GM18498 (cell line): ENCODE data around the gene TGFB2.
"Not testable (repeated sequence)": the region's sequence is repeated elsewhere in the genome, so short reads cannot be mapped to it uniquely, and the experiment has no call there.

ENCODE experiments used
- ATAC-seq: cut with Tn5 transposase; IDR thresholded peaks from one replicate; pipeline ENCODE4 v1.9.1; 2021; ENCODE audit warnings: mild to moderate bottlenecking, moderate library complexity; ENCODE audit not compliant: unreplicated experiment

Gene TGFB2

DNA sequence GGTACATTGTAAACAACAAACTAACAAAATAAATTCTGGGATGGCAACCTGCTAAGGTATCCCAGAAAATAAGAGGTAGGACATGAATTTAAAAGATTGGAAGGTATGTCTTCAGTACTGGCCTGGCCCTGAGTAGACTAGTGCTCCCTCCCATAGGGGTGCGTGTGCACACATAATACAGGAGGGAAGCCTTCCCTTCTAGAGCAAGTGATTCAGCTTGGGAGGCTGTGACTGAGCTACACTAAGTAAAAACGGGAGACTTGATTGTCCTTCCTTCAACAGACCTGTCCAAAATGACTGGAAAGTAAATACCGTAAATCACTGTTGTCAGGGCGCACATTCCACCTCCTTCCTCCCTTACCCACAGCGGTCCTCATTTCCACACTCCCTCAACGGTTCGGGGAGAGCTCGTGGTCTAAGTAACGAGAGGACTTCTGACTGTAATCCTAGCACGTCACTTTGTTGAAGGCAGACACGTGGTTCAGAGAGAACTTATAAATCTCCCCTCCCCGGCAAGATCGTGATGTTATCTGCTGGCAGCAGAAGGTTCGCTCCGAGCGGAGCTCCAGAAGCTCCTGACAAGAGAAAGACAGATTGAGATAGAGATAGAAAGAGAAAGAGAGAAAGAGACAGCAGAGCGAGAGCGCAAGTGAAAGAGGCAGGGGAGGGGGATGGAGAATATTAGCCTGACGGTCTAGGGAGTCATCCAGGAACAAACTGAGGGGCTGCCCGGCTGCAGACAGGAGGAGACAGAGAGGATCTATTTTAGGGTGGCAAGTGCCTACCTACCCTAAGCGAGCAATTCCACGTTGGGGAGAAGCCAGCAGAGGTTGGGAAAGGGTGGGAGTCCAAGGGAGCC is at the start of gene TGFB2:
TSS of gene TGFB2 (plus strand) at position 523 of the 859 bp plus-strand sequence. CDS start 1,366 bp downstream, outside the sequence.
- peak; percentile 49 for ATAC-seq

DNA sequence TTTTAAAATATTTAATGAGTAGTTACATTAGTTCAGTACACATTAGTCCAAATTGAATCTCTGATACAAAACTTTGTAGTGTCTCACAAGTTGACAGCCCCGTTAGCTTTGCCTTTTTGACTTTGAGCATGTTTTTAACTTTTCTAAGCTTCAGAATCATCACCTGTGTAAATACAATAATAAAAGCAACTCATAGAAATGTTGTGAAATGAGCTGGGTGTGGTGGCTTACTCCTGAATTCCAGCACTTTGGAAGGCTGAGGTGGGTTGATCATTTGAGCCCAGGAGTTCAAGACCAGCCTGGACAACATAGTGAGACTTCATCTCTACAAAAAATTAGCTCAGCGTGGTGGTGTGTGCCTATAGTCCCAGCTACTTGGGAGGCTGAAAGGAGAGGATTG is 49.0 kb upstream of the TGFB2 start:
- ATAC-seq, result no peak

DNA sequence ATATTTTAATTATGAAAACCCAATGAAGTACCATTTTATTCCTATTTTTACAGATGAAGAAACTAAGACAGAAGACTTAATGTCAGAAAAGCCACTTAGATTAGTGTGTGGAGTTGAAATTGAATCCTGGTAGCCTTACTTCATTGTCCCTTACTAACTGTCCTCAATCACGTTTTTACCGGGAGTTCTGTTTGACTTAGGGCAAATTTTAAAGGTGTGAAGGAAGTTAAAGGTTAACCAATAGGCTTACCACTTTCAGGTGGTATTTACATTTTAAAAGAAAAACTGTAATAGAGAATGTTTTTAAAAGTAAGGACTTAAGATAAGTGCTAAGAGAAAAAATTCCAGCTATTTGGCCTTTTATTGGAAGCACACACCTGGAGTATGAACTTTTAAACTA is 47.7 kb upstream of the TGFB2 start:
- no peak for ATAC-seq

DNA sequence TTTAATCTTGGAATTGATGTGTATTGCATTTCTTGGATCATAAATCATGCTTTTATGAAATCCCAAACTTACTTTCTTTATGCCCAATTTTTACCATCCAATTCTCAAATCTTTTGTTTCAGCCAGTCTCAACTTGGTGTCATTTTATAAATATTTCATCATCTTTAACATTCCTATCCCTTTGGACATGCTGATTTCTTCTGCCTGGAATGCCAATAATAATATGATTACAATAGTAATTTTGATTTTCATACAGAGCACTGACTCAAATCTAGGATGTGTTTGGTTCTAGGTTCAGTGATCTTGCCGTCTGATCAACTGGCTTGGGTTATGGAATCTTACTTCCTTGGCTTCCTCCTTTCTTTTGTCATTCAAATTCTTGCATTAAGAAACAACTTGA is 47.3 kb upstream of the TGFB2 start:
- ATAC-seq, result no peak

DNA sequence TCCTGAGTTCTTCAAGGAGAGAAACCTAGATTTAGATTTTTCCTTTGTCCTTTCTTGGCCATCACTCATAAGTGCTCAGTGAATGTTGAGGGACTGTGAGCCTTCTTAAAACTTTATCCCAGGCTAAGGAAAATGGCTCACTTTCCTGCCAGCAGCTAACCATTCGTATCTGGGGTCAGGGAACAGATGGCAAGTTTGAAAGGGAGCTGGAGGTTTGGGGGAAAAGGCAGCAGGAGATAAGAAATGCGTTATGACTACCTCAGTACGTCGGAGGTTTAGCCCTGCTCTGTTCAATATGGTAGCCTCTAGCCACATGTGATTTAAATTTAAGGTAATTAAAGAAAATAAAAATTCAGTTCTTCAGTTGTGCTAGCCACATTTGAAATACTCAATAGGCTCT is 46.7 kb upstream of the TGFB2 start:
- no peak for ATAC-seq

DNA sequence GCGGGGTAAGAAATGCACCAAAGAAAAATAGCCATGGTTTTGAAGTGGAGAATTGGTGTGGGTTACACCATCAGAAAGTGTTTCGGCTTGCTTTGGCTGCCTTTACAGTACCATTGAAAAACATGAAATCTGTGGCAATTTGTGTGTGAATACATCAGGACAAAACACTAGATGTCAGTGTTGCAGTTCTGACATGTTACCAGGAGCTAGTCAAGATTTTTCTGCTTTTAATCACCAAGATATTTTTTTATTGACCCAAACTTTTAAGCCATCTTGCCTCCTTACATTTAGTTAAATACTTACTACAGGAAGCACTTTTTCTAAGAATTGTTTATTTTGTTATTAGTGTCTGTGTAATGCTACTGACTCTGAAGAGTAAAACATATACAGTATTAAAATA is 45.7 kb upstream of the TGFB2 start:
- peak; percentile 53 for ATAC-seq

DNA sequence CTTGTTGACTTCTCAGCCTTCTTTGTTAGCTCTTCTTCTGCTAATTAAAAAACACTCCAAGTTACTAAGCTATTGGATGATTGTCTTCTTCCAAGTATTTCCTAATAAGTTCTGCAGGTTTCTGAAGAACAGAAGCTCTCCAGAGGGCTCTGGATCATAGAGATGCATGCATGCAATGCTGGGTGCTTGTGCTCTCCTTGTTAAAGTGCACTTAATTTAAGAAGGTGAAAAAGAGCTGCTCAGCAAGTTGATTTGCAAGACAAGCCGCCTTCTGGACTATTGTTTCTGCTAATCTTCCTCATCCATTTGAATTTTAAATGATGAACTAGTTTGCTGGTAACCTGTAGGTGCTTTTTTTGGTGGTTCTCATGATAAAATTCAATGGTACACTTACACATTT is 43.9 kb upstream of the TGFB2 start:
- no peak for ATAC-seq

DNA sequence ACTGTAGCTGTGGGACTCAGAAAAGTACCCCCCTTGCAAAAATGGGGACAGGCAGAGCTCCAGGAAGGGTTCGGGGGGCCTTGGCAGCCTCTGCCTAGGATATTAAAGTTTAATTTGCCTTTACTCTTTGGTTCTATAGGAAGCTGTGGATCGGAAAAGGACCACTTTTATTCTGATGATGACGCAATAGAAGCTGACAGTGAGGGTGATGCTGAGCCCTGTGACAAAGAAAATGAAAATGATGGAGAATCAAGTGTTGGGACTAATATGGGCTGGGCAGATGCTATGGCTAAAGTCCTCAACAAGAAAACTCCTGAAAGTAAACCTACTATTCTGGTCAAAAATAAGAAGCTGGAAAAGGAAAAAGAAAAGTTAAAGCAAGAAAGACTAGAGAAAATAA is 43.0 kb upstream of the TGFB2 start:
- no peak for ATAC-seq

DNA sequence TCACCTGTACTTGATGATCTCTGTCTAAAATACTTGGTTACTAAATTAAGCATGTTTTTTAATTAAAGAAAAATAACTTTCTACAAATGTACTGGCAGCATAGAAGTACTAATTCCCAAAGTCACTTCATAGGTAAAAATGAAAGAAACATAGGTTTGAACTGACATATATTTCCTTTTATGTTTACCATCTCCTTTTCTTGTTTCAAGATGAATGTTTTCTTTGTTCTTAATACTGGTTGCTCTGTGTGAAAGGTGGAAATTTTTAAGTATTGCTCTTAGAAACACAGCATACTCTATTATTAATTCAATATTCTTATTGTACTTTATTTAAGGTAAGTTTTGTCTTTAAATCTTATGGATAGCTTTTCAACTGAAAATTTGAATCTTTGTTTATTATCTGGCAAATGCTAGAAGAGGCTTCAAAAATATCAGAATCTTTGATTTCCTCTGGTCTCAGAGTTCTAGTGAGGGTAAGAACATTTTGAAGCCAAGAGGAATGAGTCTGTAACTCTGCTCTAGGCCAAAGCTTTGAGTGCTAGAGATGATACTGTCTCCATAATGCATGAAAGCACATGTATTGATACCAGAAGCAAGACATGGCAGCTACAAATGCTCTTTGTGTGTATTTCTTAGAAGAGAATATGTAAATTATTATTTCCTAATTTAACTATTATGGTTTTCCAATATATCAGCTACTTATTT is 41.8 kb upstream of the TGFB2 start:
- no peak for ATAC-seq

DNA sequence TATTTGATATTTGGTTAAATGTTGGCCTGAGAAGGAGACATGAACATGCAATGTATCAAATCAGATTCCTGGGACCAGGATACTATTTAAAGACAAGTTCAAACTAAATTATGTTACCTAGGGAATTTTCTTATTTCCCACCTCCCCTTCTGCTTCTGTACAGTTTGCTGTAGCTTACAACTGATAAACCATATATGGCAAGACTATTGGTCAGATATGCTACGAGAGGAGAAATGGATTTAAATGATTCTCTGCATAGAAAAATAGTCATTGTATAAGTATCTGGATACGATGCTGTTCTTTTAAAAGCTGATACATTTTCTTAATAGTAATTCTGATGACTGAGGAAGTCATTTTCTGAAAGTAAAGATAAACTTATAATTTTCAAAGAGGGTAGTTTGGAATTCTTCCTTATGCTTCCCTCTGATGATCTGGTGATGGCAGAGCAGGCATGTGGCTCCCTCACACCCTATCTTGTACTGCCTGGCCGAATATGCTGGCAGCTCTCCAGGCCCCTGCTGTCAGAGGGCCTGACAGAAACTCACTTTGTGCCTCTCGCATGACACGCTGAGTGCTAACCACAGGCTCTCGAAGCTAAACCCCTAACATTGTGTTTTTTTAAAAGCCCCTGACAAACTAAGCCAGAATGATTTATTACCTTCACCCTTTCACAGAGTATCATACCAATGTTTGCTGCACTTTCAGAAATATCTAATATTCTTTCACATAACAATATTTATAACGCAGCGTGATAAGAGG is 40.7 kb upstream of the TGFB2 start:
- ATAC-seq, result peak; percentile 91

DNA sequence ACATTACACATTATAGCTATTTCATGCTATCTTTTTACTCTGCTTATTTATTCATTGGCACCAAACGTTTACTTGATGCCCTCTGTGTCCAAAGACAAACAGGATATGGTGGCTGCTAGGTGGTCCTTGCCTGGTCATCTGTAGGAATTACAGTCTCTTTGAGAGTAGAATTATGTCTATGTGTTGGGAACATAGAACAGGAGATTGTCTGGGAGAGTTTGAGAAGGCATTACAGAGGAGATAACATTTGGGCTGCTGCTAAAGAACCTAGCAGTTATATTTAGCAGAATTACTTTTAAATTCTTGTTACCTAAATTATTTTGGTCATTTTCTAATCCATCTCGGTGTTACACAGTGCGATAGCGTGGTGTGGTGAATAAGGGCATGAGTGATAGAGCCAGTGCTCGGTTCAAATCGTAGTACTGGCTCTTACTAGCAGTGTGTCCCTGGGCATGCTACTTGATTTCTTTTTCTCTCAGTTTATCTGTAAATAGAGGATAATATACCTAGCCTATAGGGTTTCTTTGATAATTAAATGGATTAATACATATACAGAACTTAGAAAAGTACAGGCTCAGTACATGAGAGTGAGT is 39.6 kb upstream of the TGFB2 start:
- no peak for ATAC-seq

DNA sequence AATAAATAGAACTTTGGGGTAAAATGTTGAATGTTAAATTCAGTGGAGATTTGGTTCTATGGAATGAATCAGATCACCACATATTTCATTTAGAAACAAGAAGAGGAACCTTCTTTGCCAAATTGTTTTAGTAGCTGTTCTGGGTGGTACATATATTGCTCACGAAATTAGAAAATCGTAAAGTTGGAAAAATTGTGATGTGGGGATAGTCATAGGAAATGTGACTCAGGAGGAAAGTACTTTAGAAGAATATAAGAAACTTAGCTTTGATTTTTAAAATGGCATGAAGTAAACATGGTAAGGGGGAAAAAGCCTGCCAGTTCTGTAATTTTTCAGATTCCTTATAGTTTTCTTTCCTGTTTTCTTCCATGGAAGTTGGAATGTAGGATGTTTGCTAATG is 32.6 kb upstream of the TGFB2 start:
- ATAC-seq, result no peak

DNA sequence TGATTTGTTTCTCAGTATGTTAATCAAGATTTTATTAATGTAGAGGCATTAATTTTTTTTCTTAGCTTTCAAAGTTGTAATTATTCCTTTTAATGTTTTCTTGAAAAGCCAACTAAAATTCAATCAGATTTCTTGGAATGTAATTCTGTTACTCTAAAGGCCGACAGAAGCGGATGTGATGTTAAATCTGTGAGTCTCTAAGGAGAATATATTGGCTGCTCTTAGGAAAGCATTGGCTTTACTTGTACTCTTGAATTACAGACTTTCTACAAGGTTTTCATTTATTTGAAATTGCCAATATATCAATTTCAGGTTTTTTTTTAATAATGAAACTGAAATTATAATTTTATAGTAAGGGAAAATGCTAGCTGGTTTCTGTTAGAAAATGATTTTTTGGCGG is 30.8 kb upstream of the TGFB2 start:
- no peak for ATAC-seq

DNA sequence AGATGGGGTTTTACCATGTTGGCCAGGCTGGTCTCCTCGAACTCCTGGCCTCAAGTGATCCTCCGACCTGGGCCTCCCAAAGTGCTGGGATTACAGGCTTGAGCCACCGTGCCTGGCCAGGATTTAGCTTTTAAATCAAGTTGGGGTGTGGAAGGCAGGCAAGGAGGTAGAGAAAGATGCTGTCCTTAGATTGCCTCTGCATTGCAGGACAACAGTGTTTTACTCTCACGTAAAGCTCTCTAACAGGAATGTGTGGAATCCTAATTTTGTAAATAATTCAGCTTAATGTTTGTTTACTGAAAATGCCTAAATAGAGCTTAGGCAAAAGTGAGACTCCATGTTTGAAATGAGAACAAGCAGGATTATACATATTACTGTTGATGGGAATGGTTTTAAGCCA is 29.5 kb upstream of the TGFB2 start:
- no peak for ATAC-seq

DNA sequence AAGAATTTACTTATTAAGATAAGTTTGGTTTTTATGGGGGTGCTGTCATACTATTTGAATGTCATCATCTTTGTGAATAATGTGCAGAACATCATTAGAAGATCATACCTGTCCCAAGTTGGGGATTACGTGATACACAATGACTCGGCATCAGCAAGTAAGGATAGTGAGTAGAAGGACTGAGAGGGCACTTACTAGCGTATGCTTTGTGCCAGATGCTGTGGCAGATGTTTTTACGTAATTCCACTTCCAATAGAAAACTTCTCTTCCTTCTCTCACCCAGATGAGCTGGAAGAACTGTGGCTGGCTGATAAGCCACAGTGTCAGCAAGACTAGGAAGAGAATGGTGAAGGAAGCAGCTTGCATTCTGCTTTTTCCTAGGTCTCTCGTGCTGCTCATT is 28.1 kb upstream of the TGFB2 start:
- ATAC-seq, result no peak

DNA sequence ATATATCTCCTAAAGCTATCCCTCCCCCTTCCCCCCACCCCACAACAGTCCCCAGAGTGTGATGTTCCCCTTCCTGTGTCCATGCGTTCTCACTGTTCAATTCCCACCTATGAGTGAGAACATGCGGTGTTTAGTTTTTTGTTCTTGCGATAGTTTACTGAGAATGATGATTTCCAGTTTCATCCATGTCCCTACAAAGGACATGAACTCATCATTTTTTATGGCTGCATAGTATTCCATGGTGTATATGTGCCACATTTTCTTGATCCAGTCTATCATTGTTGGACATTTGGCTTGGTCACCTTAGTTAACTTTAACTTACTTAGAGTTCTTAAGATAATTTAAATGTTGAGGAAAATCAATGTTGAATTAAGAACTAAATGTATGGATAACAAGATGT is 25.0 kb upstream of the TGFB2 start:
- not testable (repeated sequence) for ATAC-seq

DNA sequence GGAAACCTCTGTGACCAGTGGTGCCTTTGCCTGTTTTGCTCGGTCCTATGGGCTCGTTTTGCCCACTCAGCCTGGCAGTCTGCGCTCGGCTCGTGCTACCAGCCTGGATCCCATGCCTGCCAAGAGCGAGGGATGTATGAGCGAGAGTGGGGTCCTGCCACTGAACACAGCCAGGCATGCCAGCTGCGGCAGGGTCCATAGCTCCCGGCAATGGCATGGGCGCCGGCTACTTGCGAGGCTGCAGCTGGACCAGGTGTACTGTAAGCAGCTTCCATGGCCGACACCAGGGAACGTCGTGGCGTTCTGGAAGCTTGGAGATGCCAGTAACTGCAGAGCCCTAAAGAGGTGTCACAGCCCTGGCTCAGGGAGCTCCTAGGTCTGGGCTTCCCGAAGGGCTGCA is 22.4 kb upstream of the TGFB2 start:
- ATAC-seq, result no peak

DNA sequence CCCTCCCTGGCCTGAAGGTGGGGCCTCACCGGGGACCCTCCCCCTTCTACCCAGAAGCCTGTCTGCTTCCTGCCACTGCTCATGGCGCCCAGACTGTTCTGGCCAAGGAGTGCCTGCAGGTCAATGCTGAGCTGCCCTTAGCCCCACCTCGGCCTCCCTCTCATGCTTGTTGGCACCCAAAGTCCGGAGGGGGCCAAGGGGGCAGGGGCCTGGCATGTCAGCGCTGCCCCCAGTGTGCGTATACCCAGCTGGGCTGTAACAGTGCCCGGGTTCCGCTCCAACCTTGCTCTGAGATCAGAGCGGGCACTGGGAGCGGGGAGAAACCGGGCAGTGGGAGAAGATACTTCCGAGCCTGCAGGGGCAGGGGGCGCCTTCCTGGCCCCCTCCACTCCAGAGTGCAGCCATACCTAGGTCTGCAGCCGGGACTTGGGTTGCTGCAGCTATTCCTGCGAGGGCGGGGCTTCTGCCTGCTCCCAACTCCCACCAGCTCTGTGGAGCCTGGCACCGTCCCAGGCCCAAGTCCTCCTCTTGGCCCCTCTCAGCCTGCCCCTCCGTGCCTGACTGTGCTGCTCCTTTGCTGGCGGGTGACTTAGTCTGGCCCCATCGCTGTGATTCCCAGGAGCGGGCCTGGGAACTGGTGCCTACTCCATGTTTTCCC is 21.4 kb upstream of the TGFB2 start:
- no peak for ATAC-seq

DNA sequence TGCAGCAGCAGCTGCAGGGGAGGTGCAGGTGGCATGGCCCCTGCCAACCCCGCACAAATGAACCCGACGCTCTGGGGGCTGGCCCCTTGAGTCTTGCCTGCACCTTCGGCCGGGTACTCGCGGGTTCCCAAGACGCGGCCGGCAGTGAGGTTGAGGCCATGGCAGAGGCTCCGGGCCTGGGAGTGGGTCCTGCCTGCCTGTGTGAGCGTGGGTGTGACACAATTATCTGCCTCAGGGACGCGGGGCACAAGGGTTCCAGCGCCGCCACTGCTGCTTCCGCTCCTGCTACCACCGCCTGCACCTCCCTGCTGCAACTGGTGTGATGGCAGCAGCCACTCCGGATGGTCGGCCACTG is 20.9 kb upstream of the TGFB2 start:
- ATAC-seq, result no peak

DNA sequence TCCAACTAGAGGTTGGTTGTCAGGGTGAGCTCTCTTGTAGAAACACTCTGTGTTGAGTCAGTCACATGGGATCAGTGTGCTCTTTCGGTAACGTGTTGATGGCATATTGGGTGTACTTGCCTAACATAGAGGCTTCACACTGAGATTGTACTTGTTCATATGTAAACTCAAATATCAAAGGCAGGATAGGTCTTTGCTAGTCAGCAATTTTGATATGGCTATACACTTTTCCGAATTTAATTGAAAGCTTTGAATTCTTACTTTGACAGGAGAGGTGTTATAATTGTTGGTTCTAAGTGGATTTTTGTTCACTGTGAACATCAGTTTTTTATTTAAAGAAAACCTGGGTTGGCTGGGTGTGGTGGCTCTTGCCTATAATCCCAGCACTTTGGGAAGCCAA is 16.4 kb upstream of the TGFB2 start:
- ATAC-seq, result no peak
